ENCODE measurements around the gene METAP1D.

The METAP1D gene

DNA sequence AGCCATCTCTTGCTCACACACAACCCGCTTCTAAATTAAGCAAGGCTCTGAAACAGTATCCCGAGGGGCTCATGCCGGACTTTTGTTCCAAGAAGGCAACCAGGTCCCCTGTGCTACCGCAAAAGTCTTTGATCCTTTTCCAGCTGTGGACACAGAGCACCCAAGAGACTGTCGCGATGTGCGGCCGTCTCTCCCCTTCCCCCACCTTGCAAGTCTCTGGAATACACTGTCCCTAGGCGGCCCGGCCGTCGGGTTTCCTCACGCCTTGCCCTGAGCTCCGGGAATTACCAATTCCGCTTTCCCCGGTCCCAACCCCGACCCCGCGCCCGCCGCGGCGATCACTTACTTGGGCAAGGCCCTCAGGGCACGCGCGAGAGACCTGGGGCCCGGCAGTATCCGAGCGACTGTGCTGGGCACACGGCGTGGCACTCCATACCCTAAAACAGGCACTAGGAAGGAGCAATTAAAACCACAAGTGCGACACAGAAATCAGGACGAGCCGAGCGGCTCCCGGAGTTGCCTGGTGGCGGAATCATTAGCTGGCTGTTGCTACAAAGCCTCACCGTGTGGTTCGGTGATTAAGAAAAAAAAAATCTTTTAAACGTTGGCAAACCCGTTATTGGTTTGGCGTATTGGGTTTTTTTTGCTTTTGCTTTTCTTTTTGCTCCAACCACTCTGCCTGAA is 83.3 kb downstream of the METAP1D start:
- no peak for DNase-seq

DNA sequence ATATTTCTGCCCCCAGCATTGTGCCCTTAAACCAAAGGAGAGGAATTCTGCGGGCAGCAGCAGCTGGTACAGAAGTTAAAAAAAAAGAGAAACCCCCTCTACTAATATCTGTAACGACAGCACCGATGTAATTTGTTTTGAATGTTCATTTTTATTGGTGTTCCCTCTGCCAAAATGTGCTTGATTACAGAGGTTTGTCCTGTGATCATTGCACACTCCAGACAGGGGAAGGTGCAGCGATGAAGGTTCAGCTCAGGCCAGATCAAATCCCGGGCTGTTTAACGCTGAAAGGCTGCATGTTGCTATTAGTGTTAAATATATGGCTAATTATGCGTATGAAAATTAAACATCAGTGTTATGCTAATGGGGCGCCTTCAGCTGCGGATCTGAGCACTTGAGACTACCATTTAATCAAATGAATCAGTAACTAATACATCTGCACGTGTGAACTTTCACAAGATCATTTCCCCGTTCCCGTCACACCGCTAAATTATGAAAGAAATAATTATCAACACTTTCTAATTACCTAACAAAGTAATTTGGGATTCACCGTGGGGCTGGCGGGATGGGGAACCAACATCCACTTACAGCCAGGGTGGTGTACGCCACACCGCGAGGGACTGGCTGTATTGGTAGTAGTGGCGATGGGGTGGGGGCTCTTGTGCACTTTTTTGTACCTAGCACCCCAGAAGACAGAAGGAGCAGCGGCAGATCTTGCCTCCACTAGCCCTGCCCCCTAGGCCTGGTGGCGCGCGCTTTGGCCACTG is 84.1 kb downstream of the METAP1D start:
- no peak for DNase-seq

DNA sequence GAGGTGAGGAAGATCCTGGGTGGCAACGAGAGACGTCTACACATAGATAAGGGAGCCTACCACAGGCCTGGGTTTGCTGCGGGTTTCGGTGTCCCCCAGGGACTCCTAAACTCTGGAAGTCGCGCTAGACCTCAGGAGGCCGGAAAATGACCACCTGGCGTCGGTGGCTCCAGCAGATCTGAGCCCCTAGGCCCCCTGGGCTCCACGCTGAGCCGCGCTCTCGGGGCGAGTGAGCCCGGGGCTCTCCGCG is 84.6 kb downstream of the METAP1D start:
- DNase-seq: no peak

DNA sequence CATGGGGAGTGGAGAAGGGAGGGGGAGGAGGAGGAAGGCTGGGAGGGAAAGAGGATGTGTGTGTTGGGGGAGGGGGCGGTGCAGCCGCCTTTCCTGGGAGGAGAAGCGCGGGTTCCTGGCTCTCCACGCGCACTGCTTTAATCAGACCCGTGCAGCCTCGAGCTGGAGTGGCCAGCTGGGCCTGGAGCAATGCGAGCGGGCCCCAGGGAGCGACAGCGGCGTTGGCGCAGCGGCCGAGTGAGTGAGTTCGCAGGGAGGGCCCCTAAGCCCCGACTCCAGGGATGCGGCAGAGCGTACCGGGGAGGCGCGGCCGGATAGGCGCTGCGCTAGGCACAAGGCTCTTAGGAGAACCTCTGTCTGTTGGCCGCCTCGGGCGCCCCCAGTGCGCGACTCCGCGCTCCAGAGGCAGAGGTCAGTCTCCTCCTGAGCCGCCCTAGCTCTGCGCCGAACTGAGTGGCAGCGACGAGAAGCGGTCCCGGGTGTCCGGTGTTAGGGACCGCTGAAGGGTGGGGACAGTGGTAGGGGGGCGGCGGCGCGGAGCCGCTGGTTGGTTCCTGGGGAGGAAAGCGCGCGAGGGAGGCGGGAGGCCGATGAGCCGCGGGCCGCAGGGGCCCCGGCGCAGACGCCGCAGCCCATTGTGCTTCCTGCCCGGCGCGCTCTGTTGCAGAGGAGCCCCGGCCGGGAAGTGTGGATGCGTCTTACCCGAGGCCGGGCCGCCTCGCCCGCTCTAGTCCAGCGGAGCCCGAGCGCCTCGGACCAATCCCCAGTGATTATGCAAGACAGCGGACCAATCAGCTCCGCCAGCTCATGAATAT is 85.1 kb downstream of the METAP1D start:
- peak; percentile 97 for DNase-seq

DNA sequence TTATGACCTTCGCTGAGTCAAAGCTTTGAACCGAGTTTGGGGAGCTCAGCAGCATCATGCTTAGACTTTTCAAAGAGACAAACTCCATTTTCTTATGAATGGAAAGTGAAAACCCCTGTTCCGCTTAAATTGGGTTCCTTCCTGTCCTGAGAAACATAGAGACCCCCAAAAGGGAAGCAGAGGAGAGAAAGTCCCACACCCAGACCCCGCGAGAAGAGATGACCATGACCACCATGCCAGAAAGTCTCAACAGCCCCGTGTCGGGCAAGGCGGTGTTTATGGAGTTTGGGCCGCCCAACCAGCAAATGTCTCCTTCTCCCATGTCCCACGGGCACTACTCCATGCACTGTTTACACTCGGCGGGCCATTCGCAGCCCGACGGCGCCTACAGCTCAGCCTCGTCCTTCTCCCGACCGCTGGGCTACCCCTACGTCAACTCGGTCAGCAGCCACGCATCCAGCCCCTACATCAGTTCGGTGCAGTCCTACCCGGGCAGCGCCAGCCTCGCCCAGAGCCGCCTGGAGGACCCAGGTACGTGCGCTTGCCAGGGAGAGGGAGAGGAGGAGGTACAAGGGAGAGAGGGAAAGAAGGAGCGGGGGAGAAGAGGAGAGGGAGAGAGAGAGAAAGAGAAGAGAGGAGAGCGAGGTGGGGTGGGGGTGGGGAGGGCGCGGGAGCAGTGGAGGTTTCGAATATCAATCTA is 85.9 kb downstream of the METAP1D start, which contains the start of gene DLX1:
Gene DLX1 (plus strand): TSS at position 48 of the 700 bp plus-strand sequence. CDS start 171 bp downstream, at position 219.
- DNase-seq: peak; percentile 89

DNA sequence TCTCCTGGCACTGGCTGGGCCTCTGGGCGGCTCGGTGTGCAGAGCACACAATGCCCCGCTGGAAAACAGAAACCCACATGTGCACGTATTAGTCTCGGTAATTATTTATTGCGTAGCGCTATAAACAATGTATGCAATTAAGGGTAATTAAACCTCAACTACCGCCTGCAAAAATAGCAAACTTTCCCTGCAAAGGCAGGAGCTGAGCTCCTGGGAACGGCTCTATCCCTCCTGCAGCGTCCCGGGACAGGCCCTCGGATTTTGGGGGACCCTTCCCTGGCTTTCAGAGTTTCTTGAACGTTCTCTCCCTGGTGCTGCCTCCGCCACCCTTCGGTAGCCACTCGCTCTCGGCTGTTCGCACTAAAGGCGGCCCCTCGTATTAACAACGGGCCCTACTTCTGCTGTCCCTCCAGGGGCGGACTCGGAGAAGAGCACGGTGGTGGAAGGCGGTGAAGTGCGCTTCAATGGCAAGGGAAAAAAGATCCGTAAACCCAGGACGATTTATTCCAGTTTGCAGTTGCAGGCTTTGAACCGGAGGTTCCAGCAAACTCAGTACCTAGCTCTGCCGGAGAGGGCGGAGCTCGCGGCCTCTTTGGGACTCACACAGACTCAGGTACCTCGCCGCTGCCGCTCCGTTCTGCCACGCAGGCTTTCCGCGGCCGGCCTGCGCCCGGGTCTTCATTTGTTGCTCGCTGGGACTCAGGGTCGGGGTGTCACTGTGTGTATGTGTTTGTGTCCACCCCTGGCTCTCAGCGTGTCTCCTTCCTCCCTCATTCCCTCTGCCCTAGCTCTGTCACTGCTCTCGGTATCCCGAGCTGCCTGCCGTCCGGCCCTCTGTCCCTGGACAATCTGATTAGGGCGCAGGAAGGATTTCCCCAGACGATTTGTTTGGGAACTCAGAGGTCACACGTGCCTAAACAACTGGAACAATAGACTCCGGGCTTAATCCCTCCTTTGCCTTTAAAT is 86.8 kb downstream of the METAP1D start:
- peak; percentile 79 for DNase-seq

DNA sequence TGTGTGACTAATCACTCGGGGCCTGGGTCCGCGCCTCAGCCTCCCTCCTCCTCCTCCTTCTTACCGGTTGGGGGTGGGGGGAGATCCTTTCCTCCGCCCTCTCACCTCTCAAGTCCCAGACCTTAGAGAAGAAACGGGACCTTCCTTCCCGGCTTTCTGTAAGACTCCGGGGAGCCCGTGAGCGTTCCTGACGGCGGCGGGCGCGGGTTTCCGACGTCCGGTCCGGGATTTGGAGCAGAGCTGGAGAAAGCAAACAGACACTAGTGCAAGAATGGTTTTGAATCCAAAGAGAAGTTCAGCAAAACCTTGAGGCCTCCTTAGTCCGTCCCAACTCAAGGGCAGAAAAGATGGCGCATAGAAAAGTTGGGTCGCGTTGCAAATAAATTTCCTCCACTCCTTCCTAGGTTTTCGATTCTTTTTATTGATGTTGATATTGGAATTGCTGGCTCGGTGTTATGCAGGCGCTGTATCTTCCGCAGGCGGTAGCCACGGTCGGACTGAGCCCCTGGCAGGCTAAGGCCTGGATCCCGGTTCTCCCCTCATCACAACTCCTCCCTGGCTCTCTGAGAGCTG is 87.5 kb downstream of the METAP1D start:
- no peak for DNase-seq

DNA sequence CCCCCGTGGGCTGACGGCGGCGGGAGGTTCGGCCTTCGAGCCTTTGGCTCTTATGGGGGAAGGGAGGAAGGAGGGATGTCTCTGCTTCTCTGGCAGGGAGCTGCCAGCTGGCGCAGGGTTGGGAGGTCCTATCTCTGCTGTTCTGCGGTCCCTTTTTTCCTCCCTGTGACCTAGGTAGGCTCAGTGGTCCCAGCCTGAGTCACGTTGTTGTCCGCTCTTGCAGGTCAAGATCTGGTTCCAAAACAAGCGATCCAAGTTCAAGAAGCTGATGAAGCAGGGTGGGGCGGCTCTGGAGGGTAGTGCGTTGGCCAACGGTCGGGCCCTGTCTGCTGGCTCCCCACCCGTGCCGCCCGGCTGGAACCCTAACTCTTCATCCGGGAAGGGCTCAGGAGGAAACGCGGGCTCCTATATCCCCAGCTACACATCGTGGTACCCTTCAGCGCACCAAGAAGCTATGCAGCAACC is 88.1 kb downstream of the METAP1D start:
- DNase-seq: no peak

DNA sequence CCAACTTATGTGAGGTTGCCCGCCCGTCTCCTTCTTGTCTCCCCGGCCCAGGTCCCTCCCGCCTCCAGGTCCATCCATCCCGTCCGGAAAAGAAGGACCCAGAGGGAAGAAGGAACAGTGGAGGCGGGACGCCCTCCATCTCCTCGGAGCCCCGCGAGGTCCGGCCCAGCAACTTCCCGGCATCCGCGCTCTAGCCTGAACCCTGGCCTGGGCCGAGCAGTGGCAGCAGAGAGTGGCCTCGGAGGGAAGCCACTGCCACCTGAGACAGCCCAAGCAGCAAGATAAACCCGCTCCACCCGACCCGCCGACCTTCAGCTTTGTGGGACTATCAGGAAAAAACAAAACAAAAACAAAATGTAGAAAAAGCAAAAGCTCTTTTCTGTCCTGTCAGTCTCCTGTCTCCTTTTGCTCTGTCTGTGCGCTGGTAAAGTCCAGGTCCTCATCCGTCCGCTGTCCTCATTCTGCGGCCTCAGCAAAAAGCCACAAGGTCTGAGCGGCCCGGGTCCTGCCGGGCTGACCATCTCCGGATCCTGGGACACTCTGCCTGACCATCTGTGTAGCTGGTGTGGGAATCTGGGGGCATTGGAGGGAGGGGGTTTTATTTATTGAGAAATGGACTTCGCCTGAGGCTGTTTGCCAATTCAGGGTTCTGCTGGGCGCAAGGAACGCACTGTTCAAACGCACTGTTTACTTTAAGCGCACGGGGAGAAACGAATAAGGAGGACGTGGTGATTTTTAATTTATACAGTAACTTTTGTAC is 88.7 kb downstream of the METAP1D start:
- DNase-seq: no peak

DNA sequence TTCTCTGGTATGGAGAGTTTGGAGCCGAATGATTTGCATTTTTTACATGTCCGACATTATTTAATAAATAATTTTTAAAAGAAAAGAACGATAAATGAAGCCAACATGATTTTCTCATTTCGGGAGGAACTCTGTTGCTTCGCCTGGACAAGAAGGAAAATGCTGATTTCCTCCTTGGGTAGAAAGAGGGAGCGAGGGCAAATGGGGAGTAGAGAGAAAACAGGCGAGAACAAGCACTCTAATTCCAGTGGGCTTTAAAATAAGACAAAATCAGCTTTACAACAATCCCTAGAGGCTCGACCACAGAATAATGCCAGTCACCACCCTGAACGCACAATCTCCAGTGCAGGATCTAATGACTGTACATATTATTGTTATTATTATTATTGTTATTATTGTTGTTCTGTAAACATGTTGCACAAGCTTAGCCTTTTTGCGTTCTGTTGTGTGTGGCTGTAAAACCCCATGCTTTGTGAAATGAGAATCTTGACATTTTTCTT is 89.3 kb downstream of the METAP1D start:
- no peak for DNase-seq

DNA sequence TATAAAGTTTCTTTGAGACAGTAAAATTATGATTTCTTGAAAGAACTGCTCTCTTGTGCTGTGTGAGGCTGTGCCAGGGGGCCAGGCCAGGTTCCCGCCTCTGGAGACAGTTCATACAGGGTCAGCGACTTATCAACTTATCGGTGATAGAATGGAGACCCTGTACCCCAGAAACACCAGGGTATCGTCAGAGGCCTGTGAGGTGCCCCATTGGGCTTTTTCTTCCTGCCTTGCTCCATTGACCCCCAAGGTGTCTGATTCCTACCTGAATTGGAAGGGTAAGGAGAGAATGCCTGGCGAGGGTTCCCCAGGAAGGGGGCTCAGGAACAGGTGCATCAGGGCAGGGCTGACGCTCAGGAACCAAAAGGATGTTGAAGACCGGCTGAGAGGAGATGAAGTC is 89.9 kb downstream of the METAP1D start:
- DNase-seq: no peak

DNA sequence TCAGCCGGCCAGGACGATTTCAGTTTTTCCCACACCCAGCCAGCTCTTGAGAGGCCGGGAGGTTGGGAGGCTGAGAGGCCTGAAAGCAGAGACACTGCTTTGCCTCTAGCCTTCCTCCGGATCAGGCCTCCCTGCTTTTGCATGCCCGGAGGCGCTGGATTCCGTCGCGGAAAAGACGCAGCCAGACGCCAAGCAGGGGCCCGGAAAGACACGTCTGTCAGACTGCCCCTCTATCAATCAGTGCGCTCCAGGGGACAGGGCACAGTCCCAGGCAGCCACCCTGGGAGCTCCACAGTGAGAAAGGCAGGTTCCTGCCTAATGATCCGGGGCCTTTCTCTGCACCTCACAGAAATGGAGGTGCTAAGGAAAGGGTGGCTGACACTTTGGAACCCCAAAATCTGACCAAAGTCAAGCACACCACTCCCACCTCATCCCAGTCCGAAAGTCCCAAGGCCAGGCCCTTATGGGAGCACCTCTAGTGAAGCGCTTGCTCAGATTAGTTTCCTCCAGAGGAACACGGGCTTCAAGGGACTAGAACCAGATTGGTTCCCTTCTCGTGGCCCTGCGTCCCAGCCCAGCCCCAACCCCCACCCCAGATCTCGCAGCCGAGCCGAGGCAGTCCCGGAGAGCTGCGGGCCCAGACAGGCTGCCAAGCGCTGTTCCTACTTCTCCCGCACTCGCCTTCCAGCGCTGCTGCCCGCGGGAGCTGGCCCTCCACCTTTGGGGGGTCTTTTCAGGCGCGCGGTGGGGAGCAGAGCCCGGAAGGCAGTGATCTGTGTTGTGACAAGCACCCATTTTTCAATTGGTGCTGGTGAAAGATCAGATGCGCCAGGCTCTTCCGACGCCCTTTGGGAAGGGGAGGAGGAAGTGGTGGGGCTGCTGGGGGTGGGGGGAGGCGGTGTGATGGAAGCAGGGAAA is 90.5 kb downstream of the METAP1D start:
- no peak for DNase-seq

DNA sequence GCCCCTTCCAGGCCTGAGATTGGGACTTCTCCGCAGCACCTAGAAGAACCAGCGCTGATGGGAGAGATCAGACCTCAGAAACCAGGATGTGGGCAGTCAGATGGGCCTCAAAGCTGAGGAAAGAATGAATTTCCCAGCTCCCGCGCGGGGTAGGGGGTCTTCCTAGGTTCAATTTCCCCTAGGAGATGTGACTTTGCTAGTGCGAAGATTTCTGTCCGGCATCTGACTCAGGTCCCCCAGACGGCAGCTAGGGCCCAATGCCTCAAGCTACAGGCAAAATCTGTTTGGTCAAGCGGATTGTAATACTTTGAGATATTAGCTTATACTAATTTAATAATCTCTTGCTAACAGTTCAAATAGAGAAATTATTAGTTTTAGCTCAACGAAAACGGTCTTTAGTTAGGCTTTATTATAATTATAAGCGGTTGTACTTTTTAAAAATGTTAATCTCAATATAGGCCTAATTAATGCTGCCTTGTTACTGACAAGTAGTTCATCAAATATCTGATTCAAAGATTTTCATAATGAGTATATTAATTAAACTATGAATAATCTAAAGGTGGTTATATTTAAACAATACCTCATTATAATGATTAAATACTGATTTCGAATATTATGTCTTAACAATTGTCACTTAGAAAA is 91.4 kb downstream of the METAP1D start:
- DNase-seq: no peak

DNA sequence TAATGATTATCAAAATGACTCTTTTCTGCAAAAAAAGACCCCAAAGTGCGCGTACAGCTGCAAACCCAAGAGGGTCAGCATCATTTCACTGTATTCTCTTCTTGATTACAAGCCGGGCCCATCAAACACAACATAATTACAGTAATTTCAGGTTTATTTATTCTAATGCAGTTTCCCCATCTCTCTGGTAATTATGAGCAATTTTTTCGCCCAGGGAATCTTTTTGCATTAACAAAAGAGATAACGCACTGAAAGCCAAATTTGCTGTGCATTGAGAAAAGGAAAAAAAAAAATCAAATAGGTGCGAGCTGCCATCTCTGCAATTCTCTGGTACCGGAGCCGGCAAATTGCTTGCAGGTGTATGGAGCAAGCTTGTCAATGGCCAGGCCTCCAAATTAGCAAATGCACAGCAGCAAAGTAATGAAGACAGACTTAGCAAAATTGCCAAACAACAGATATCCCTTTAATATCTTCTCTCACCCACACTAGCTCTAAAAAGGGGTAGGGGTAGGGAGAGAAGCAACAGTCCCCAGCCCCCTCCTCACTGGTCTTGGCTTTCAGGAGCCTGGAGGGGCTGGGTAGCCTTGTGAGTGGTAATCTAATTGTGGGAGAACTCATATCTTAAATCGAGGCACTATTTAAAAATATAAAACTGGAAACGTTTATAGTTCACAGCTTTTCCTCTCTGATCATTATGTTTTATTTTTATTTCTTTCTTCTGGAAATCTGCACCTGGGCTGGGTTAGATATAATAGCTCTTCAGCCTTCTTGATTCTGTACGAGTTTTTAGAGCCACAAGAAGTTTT is 92.2 kb downstream of the METAP1D start:
- DNase-seq: no peak

DNA sequence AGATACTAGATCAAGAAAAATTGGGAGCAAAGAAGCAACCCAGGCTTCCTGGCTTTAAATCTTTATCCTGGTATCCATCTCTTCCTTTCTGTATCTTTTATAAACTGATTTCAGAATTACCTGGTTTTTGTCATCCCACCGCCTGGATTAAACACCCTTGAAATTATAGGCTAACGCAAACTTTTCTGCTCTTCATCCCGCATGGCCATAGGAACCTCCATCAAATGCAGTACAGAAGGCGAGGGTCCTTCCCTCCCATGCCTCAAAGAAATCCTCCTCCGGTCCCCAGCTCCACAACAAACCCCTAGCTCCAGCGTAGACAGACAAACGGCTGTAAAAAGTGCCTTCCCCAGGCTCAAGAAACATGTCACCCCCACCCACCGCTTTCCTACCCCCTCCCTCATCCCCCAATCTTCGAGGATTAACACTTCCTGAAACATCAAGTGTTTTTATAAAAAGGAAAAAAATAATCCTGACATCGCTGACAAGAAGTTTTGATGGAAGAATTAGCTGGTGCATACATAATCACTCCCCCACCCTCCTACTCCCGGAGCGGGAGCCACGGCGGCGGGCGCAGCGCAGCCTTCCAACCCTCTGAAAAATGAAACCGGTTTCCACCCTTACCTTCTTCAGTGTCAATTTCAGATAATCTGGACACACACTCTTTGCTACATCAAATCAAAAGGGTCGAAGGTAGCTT is 93.1 kb downstream of the METAP1D start:
- DNase-seq: no peak

DNA sequence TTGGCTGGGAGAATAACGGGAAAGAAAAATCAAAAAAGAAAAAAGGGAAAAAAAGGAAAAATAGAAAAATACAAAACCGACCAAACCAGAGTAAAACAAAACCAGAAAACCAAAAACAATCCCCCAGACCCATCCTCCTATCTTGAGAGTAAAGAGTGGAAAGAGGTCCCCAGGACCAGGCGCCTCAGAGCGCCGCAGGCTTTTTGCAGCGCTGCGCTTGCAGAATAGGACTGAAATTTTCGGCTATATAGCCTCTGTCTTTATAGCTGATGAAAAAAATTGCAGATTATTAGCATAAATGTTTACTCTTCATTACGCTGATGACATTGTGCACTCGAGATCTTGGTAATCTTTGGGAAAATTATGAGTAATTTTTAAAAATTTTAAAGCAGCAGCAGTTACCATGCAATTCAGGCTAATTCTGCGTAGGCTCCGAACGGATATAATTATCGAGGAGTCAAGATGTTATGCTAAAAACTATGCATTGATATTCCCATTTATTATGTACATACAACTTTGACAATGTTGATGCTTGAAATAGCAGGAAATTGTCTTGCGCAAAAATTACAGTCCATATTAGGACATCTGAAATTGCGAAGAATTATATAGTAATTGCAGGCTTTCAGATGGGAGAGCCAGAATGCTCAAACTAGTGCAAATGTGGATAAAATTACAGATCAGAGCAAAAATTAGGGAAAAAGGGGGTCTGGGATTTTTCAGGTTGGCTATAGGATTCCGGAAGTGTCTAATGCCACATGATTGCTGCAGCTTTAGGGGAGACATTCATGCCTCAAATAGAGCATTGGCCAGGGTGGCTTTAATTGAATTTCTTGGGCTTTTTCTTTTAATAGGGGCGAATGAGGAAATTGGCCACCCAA is 93.9 kb downstream of the METAP1D start:
- DNase-seq: no peak

Measured in NCI-H510A treated with DMSO at 0.1 percent for 48 hours (cell line).